Measurements from ENCODE around the gene RPL32.
"Not testable (repeated sequence)": the region's sequence is repeated elsewhere in the genome, so short reads cannot be mapped to it uniquely, and the experiment has no call there.

Gene RPL32

GRCh38 chr3:12841149-12841969 lies at the start of gene RPL32:
TSS of gene RPL32 (minus strand) at chr3:12841565. CDS start at chr3:12840237, 1,328 bp downstream.
- DNase-seq (ENCODE audit: low spot score): peak; percentile 89

GRCh38 chr3:12890610-12891390 lies 49.4 kb upstream of the RPL32 start:
- DNase-seq (ENCODE audit: low spot score): no peak

GRCh38 chr3:12886736-12887135 lies 45.4 kb upstream of the RPL32 start:
- DNase-seq (ENCODE audit: low spot score): no peak

GRCh38 chr3:12886106-12886679 lies 44.8 kb upstream of the RPL32 start:
- no peak for DNase-seq (ENCODE audit: low spot score)

- no peak for DNase-seq (ENCODE audit: low spot score)
These were observed 44.2 kb upstream of the RPL32 start for GRCh38 chr3:12885583-12885930.

- DNase-seq (ENCODE audit: low spot score): no peak
These were observed 43.6 kb upstream of the RPL32 start for GRCh38 chr3:12884790-12885582.

- DNase-seq (ENCODE audit: low spot score): peak; percentile 64
These were observed 42.9 kb upstream of the RPL32 start for GRCh38 chr3:12884186-12884680.

- no peak for DNase-seq (ENCODE audit: low spot score)
These were observed 41.3 kb upstream of the RPL32 start for GRCh38 chr3:12882336-12883310.

GRCh38 chr3:12881858-12882257 lies 40.5 kb upstream of the RPL32 start:
- not testable (repeated sequence) for DNase-seq (ENCODE audit: low spot score)

GRCh38 chr3:12879191-12879815 lies 37.9 kb upstream of the RPL32 start:
- no peak for DNase-seq (ENCODE audit: low spot score)

GRCh38 chr3:12878758-12879157 lies 37.4 kb upstream of the RPL32 start:
- not testable (repeated sequence) for DNase-seq (ENCODE audit: low spot score)

GRCh38 chr3:12878141-12878574 lies 36.8 kb upstream of the RPL32 start:
- DNase-seq (ENCODE audit: low spot score): no peak

GRCh38 chr3:12877040-12877439 lies 35.7 kb upstream of the RPL32 start:
- DNase-seq (ENCODE audit: low spot score): no peak

GRCh38 chr3:12875857-12876836 lies 34.8 kb upstream of the RPL32 start:
- peak; percentile 62 for DNase-seq (ENCODE audit: low spot score)

GRCh38 chr3:12871404-12871983 lies 30.1 kb upstream of the RPL32 start:
- no peak for DNase-seq (ENCODE audit: low spot score)

GRCh38 chr3:12870942-12871341 lies 29.6 kb upstream of the RPL32 start:
- peak; percentile 89 for DNase-seq (ENCODE audit: low spot score)

- no peak for DNase-seq (ENCODE audit: low spot score)
These were observed 27.8 kb upstream of the RPL32 start for GRCh38 chr3:12869035-12869621.

Data from AG20443 (cell line).